NCI-H2107 (cell line): ENCODE measurements around the gene STT3B.
"Not testable (repeated sequence)": the region's sequence is repeated elsewhere in the genome, so short reads cannot be mapped to it uniquely, and the experiment has no call there.

ENCODE experiments used
- DNase-seq: peaks from one replicate; lab custom pipeline; 2025; lab: John Stamatoyannopoulos, UW

Gene STT3B

DNA sequence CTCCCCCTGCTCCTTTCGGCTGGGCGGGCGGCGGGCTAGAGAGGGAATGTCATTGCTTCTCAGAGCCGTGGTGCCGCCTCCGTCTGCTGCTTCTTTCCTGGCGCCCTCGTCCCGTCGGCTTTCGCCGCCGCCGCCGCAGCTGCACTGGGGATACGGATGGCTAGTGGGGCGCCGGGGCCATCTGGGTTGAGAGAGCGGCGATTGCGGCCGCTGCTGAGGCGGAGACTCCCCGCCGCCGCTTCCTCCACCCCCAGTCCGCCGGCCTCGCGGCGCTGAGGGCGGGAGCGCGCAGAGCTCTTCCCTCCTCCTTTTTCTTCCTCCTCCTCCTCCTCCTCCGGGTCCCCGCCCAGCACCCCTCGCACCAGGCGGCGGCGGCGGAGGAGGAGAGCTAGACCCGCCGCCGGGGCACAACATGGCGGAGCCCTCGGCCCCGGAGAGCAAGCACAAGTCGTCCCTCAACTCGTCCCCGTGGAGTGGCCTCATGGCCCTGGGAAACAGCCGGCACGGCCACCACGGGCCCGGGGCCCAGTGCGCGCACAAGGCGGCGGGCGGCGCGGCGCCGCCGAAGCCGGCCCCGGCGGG lies at the start of gene STT3B:
Gene STT3B (plus strand): TSS at position 339 of the 582 bp plus-strand sequence. CDS start 74 bp downstream, at position 413.
- DNase-seq, result peak; percentile 55

DNA sequence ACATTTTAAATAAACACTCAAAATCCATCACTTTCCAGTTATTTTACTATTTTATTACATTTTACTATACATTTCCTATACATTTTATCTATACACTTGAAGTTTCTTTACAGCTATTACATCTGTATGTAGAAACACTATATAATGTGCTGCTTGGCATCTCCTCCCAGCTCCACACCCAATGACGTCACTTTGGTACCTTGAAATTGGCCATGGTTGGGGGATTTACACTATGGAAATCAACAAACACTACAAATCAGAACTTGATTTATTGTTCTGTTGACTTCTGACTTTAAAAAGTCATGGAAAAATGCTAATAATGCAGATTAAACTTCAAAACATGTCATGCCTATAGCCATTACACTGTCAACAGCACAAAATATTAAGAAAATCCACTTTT lies 48.9 kb upstream of the STT3B start:
- no peak for DNase-seq

DNA sequence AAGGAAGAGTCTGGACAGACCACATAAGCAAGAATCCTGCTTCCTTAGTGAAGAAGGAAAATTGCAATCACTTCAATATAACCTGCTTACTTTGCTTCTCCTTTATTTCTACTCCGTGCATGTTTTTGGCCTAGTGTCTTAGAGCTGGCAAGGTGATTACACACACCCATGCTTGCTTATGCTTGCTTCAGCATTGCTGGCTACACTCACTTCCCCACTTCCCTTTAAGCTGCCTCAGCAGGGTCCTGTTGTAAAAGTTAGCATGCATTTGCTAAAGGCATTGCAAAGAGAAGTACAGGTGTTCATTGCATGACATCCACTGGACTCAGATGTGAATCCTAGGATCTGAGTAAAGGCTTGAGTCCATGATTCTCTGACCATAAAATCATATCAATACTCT lies 47.5 kb upstream of the STT3B start:
- DNase-seq, result no peak

DNA sequence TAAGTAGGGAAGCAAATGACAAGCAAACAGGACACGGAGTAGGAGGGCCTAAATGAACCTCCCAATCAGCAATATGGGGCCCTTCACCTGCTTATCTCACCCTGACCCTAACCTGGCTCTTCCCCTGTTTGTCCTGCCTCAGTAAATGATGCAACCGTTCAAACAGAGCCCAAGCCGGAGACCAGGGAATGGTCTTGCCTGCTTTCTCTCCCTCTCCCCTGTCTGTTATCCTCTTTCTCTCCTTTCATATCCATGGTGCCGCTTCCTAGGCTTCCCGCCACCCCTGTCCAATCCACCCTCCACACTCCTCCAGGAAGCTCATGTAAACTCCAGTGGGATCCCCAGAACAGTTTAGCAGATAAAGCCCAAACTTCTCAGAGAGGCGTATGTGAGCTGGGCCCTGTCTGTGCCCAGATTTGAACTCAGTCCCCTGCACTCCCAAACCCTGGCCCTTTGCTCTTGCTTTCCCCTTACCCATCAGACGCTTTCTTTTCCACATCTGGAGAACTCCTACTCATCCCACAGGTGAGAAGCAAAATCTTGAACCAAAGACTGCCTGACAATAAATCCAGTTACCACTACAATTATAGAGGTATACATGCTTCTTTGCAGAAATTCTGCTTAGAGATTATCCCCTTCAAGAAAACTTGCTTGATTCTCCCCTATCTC lies 45.7 kb upstream of the STT3B start:
- no peak for DNase-seq

- no peak for DNase-seq
Measured at GRCh38 chr3:31488475-31489017, 44.2 kb upstream of the STT3B start.

- no peak for DNase-seq
Measured at GRCh38 chr3:31490502-31490901, 42.2 kb upstream of the STT3B start.

GRCh38 chr3:31491660-31492059 lies 41.1 kb upstream of the STT3B start:
- no peak for DNase-seq

GRCh38 chr3:31493149-31493548 lies 39.6 kb upstream of the STT3B start:
- DNase-seq, result no peak

DNA sequence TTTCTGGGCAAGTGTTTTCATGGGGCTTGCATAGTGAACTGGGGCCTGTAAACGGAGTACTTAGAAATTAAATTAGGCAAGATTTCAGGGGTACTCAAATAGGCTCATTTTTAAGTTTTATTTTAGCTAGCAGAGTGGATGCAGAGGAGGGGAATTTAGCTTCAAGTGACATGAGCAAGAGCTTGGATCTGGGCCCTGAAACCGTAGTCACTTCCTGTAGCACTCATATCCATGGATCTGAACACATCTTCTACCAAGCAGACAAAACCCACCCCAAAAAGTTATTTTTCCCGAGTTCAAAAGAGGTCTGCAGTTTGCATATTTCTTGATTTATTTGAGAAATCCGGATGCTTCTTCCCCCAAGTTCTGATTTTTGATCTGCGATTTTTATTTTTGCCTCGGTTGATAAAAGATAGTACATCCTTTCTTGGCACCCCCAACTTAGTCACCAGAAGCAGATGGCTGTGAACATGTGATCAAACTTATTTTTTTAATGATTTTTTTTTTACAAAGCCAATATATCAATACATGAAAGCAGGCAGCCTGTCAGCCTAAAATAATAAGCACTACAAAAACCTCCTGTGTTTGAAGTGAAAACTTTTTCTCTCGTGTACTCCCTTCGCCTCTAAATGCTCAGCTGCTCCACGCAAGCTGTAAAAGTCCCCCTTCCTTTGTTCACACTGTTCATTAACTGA lies 36.6 kb upstream of the STT3B start:
- no peak for DNase-seq

- no peak for DNase-seq
Measured at GRCh38 chr3:31498791-31499190, 33.9 kb upstream of the STT3B start.

GRCh38 chr3:31499281-31499680 lies 33.4 kb upstream of the STT3B start:
- no peak for DNase-seq

GRCh38 chr3:31502803-31503221 lies 29.9 kb upstream of the STT3B start:
- no peak for DNase-seq

DNA sequence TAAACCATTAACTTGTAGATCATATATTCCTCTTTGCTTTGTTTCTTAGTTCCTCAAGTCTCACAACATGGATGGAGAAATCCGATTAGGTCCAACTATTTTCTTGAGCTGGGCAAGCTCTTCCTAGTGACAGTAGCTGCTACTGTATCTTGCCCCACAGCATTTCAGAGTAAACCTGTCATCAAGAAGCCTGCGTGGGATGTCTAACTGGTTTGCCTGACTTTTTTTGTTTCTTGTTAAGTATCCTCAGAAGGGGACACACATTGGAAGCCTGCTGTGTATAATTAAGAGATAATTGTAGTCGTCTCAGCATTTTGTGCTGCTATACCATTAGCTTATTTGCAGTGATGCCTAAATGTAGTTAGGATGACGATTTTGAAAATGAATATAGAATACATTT lies 29.3 kb upstream of the STT3B start:
- no peak for DNase-seq

DNA sequence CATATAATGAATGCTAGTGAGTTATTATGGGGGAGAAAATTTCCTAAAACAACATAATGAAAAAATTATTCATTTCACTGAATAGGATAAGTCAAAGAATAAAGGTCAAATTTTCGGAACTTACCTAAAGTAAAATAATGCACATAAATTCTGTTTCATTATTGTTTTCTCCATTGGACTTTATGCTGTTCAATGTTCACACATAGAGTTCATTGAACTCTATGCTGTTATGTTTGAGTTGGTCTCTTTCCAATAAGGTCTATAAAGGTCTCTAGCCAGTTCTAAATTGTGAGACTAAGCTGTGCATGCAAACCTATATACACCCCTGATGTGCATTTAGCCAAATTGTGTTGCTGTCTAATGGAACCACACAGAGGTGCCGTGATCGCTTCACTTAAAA lies 28.5 kb upstream of the STT3B start:
- DNase-seq, result no peak

DNA sequence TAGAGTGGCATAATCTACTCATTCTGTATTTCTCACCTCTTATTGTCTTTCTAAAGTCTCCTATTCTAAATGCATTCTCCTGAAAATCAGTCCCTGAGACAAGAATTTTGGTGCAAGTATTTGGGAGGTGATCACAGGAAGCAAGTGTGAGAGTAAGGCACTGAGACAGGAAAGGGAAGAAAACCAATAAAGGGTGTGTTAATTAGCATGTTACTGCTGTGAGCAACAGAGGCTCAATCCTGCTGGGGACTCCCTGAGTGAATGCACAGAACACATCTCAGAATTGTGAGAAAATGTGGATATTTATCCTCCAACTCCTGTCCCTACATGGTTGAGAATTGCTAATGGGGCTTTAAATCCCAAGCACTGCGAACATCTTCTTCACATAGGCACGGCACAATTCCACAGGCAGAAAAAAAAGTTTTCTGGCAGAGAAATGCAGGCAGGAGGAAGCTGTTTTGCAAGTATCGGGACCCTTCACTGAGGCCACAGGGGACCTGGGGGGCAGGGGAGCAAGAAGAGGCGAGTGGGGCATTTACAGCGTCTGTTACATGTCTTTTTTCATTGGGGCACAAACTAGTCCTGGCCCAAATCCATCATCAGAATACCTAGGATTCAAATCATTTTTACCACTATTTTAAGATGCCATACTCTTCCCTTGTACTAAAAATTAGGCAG lies 27.2 kb upstream of the STT3B start:
- DNase-seq, result no peak

GRCh38 chr3:31506515-31506914 lies 26.2 kb upstream of the STT3B start:
- DNase-seq, result not testable (repeated sequence)

DNA sequence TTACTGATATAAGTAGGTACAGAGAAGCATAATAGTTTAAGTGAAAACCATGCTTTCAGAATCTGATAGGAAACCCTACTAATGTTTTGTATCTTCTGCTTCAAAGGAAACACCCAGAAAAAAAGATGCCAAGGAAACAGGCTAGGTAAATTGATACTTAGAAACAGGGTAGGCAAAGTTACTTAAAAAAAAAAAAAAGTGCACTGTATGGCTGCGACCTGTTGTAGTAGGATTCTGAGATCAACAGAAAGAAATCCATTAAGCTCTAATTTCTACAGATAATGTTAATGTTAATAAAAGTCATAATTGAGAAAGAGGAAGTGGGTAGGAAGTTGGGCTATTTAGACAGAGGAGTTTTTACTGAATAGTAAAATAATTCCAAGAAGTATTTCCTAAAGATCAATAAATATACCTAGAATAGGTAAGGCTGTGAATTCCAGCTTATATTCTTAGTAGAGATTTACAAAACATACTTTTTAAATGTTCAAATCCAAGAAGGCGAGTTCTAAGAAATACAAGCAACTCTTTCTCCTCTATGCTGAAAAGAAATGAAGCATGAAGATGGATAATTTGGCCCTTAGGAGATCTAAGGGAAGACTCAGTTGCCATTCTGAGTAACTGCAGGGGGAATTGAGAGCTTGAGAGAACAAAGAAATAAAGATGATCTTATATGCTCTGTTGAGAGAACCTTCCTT lies 24.1 kb upstream of the STT3B start:
- no peak for DNase-seq

DNA sequence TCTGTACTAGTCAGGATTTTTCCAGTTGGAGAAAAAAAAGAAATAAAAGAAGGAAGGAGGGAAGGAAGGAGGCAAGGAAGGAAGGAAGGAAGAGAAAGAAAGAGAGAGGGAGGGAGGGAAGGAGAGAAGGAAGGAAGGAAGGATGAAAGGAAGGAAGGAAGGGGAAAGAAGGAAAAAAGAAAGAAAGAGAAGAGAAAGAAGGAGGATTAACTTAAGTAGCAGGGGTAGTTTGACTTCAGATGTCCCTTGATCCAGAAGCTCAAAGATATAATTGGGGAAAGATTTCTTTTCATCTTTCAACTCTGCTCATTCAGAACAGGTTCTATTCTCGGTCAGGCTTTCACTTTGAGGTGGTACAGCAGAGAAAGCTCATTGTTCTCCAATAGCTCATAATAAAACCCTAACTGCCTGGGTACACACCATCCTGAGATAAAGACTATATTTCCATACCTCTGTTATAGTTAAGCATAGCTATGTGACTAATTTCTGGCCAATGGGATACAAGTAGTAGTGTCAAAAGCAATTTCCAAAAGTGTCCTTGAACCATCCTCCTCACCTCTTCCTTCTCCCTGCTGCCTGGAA lies 23.5 kb upstream of the STT3B start:
- no peak for DNase-seq

DNA sequence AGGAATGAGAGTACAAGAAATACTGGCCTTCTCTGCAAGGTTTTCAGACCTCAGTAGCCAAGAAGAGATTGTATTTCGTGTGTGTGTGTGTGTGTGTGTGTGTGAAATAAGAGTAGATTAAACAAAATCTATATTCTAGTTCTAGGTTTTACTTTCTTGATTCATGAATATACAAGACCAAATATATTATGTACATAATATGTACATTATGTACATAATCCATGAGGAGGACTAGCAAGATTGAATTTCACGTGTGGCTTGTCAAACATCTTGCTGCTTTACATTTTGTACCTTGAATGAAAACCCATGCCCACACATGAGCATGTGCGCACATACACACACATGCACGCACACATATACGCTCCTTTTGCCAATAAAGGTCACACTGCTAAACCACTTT lies 18.2 kb upstream of the STT3B start:
- no peak for DNase-seq

DNA sequence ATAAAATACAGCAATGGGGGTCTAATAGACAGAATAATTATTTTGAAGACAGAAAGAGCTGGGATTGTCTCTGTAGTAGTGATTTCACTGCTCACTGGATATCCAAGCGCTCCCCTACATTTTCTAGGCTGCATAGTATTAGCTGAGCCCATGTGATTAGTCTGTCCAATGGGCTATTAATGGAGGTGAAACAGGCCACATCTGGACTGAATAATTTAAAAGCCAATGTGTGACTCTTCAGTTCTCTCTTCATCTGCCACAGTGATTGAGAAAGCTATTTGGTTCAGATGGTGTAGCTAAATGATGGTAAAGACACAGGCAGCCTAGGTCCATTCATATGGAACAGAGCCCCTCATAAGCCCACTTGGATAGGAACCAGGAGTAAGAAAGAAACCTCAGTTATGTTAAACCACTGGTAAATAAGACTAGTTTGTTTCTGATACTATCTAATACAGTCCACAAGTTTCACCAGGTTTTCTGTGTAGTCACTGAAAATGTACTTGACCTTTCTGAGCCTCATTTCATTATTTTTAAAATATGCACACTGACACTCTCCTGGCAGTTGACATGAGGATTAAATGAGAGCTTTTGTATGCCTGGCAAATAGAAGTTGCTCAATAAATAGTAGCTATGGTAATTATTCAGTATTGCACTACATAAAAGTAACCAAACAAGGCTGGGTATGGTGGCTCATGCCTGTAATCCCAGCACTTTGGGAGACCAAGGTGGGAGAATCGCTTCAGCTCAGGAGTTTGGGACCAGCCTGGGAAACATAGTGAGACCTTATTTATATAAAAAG lies 17.0 kb upstream of the STT3B start:
- no peak for DNase-seq

DNA sequence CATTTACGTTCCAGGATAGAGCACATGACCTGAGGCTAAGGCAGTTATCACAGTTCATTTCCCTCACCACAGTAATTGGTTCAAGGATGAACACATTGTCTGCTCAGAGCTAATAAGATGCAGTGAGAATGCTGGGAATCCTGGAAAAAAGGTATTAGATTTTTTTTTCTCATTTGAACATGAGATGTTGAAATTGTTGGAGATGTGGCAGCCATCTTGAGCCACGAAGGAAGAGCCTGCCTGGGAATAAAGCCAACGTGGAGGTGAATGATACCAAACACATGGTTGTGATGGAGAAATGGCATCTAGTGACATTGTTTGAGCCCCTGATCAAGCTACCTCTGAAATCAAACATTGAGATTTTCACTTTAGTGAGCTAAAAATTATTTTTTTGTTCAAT lies 16.0 kb upstream of the STT3B start:
- no peak for DNase-seq
